Cardiac muscle cell (in vitro differentiated cells and primary cell): Measurements from ENCODE around the gene FCRL2. TPM values are rescaled to one million over a fixed set of nuclear protein-coding genes. Genes with fewer than 3 reads are reported as not detected.
"Not testable (repeated sequence)": the region's sequence is repeated elsewhere in the genome, so short reads cannot be mapped to it uniquely, and the experiment has no call there.

Experiments used
- DNase-seq, 2 donors: peaks; one replicate each; pipeline versions ENCODE4 v3.0.0 to v3.0.0-alpha.2; 2010 to 2017; ENCODE audit warnings: low read depth in 1 of 2, low spot score in 1 of 2
- H3K27ac ChIP-seq: fragments of 200-600 bp; sonication (generic); 2 replicates; pipeline ENCODE4 v1.5.1; 2016
- H3K27me3 ChIP-seq: fragments of 200-600 bp; sonication (generic); 2 replicates; pipeline ENCODE4 v1.6.0; 2016; ENCODE audit warnings: control low read depth
- H3K36me3 ChIP-seq: fragments of 200-600 bp; sonication (generic); 2 replicates; pipeline ENCODE4 v1.5.1; 2016; ENCODE audit warnings: control low read depth
- H3K4me1 ChIP-seq: fragments of 200-600 bp; sonication (generic); 2 replicates; pipeline ENCODE4 v1.8.1; 2017; ENCODE audit warnings: low read depth, mild to moderate bottlenecking, mixed run types
- H3K4me3 ChIP-seq: fragments of 200-600 bp; sonication (generic); 2 replicates; pipeline ENCODE4 v1.5.1; 2016; ENCODE audit warnings: mild to moderate bottlenecking
- H3K9me3 ChIP-seq: fragments of 200-600 bp; sonication (generic); 2 replicates; pipeline ENCODE4 v1.5.1; 2017; ENCODE audit warnings: low read depth, mild to moderate bottlenecking, control low read depth
- CTCF ChIP-seq: IDR thresholded peaks from 2 replicates; pipeline ENCODE4 v1.5.1; 2012; ENCODE audit warnings: low read depth, mild to moderate bottlenecking, low read length
- polyA plus RNA-seq: library from polyadenylated mRNA; unstranded; fragments of >200 nt; fragmentation: Nextera tagmentation; extraction: Ambion mirVana; gene quantifications from 2 replicates; pipeline ENCODE4 v1.2.1, GENCODE V29; 2016
- total RNA-seq: library from RNA; depleted of rRNA; stranded (reverse); fragments of >200 nt; gene quantifications from 2 replicates; pipeline ENCODE4 v1.2.3, GENCODE V29; 2016

FCRL2 gene
- total and polyA plus RNA-seq, 2 experiments from 2014 or later: not detected

- Histone ChIP-seq H3K4me1 (no peaks in the 10 kb centered on the region), H3K9me3 (no peaks in the 10 kb centered on the region), H3K27ac (no peak overlapping the region), H3K36me3 (no peaks in the 10 kb centered on the region), H3K27me3 (peaks cover 12% of the 10 kb centered on the region), H3K4me3 (no peak overlapping the region)
- no peak for TF ChIP-seq CTCF
- DNase-seq: peak in 1 of 2 donors; percentile 14
Measured at GRCh38 chr1:157753611-157754010, 23.3 kb downstream of the FCRL2 start.

GRCh38 chr1:157751283-157751682 is 25.6 kb downstream of the FCRL2 start:
- Histone ChIP-seq H3K9me3 (no peaks in the 10 kb centered on the region), H3K27ac (no peak overlapping the region), H3K4me1 (no peaks in the 10 kb centered on the region), H3K27me3 (peaks cover 22% of the 10 kb centered on the region), H3K4me3 (no peak overlapping the region), H3K36me3 (no peaks in the 10 kb centered on the region)
- DNase-seq: no peak
- no peak for TF ChIP-seq CTCF

- TF ChIP-seq CTCF: no peak
- no peak for DNase-seq
- Histone ChIP-seq H3K4me3 (no peak overlapping the region), H3K27ac (no peak overlapping the region), H3K36me3 (no peaks in the 10 kb centered on the region), H3K27me3 (peaks cover 28% of the 10 kb centered on the region), H3K9me3 (no peaks in the 10 kb centered on the region), H3K4me1 (no peaks in the 10 kb centered on the region)
Measured at GRCh38 chr1:157748262-157748817, 28.6 kb downstream of the FCRL2 start.

GRCh38 chr1:157739229-157739901 is 37.6 kb downstream of the FCRL2 start:
- no peak for TF ChIP-seq CTCF
- H3K27me3 ChIP-seq: no peaks in the 10 kb centered on the region
- H3K4me1 ChIP-seq: no peaks in the 10 kb centered on the region
- no peaks in the 10 kb centered on the region for H3K9me3 ChIP-seq
- no peak overlapping the region for H3K4me3 ChIP-seq
- no peak for DNase-seq
- no peak overlapping the region for H3K27ac ChIP-seq
- H3K36me3 ChIP-seq: no peaks in the 10 kb centered on the region

GRCh38 chr1:157735991-157736390 is 40.9 kb downstream of the FCRL2 start:
- H3K4me3 ChIP-seq, DNase-seq, H3K27ac ChIP-seq, H3K4me1 ChIP-seq, H3K27me3 ChIP-seq, H3K9me3 ChIP-seq, H3K36me3 ChIP-seq: not testable (repeated sequence)

GRCh38 chr1:157734321-157734720 is 42.6 kb downstream of the FCRL2 start:
- DNase-seq: peak in 1 of 2 donors; percentile 32
- no peak overlapping the region for H3K4me3 ChIP-seq
- no peak for TF ChIP-seq CTCF
- H3K4me1 ChIP-seq: no peaks in the 10 kb centered on the region
- no peak overlapping the region for H3K27ac ChIP-seq
- no peaks in the 10 kb centered on the region for H3K27me3 ChIP-seq
- H3K9me3 ChIP-seq: no peaks in the 10 kb centered on the region
- no peaks in the 10 kb centered on the region for H3K36me3 ChIP-seq
